Loucy (cell line): ENCODE results near the gene DPYSL4.

ENCODE experiments used
- CTCF ChIP-seq: fragments of 200-600 bp; sonication (generic); conservative IDR thresholded peaks from 2 replicates; pipeline ENCODE4 v1.5.1; 2014; ENCODE audit warnings: mild to moderate bottlenecking, antibody characterized with exemption, low read length
- EZH2phosphoT487 ChIP-seq: fragments of 200-600 bp; IDR thresholded peaks from 2 replicates; pipeline ENCODE4 v1.6.1; 2018; ENCODE audit warnings: antibody characterized with exemption, mild to moderate bottlenecking, moderate library complexity, borderline replicate concordance

GRCh38 chr10:132206377-132206745 lies 19.6 kb downstream of the DPYSL4 start:
- TF ChIP-seq CTCF, result no peak
- no peak for TF ChIP-seq EZH2phosphoT487
